ENCODE data around the gene PTPRU.

GRCh38 chr1:29234471-29234870, 1.9 kb upstream of the PTPRU start:
- TF ChIP-seq, protein P1, sequence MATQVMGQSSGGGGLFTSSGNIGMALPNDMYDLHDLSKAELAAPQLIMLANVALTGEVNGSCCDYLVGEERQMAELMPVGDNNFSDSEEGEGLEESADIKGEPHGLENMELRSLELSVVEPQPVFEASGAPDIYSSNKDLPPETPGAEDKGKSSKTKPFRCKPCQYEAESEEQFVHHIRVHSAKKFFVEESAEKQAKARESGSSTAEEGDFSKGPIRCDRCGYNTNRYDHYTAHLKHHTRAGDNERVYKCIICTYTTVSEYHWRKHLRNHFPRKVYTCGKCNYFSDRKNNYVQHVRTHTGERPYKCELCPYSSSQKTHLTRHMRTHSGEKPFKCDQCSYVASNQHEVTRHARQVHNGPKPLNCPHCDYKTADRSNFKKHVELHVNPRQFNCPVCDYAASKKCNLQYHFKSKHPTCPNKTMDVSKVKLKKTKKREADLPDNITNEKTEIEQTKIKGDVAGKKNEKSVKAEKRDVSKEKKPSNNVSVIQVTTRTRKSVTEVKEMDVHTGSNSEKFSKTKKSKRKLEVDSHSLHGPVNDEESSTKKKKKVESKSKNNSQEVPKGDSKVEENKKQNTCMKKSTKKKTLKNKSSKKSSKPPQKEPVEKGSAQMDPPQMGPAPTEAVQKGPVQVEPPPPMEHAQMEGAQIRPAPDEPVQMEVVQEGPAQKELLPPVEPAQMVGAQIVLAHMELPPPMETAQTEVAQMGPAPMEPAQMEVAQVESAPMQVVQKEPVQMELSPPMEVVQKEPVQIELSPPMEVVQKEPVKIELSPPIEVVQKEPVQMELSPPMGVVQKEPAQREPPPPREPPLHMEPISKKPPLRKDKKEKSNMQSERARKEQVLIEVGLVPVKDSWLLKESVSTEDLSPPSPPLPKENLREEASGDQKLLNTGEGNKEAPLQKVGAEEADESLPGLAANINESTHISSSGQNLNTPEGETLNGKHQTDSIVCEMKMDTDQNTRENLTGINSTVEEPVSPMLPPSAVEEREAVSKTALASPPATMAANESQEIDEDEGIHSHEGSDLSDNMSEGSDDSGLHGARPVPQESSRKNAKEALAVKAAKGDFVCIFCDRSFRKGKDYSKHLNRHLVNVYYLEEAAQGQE (IDR thresholded peaks at IDR 0.05; ENCODE audit: low read depth), result no peak
- TF ChIP-seq, protein P2, sequence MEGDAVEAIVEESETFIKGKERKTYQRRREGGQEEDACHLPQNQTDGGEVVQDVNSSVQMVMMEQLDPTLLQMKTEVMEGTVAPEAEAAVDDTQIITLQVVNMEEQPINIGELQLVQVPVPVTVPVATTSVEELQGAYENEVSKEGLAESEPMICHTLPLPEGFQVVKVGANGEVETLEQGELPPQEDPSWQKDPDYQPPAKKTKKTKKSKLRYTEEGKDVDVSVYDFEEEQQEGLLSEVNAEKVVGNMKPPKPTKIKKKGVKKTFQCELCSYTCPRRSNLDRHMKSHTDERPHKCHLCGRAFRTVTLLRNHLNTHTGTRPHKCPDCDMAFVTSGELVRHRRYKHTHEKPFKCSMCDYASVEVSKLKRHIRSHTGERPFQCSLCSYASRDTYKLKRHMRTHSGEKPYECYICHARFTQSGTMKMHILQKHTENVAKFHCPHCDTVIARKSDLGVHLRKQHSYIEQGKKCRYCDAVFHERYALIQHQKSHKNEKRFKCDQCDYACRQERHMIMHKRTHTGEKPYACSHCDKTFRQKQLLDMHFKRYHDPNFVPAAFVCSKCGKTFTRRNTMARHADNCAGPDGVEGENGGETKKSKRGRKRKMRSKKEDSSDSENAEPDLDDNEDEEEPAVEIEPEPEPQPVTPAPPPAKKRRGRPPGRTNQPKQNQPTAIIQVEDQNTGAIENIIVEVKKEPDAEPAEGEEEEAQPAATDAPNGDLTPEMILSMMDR (IDR thresholded peaks at IDR 0.05 in 2 of 3, conservative IDR thresholded peaks at IDR 0.05 in 1 of 3; ENCODE audit: borderline replicate concordance in 1 of 3, insufficient read depth in 1 of 3, low read depth in 2 of 3, low read length in 2 of 3), result no peak
- no peak for TF ChIP-seq SP1 (IDR thresholded peaks at IDR 0.05; ENCODE audit: low read depth)
- no peak for TF ChIP-seq EZH2 (IDR thresholded peaks at IDR 0.05)
